ACC112 (cell line): ENCODE data around the gene RPS21.

Experiments used
- H2AFZ ChIP-seq: fragments of 200-600 bp; sonication (generic); one replicate; pipeline ENCODE4 v1.6.0; 2017; ENCODE audit warnings: antibody characterized with exemption, low read length; ENCODE audit not compliant: unreplicated experiment
- H3K27ac ChIP-seq: fragments of 200-600 bp; sonication (generic); 2 replicates; pipeline ENCODE4 v1.5.1; 2014; ENCODE audit warnings: low read depth, mild to moderate bottlenecking, antibody characterized with exemption, low read length, moderate library complexity
- H3K27me3 ChIP-seq: fragments of 200-600 bp; sonication (generic); 2 replicates; pipeline ENCODE4 v1.6.1; 2014; ENCODE audit warnings: mild to moderate bottlenecking, antibody characterized with exemption, low read length, moderate library complexity, mixed read lengths; ENCODE audit not compliant: insufficient read depth
- H3K36me3 ChIP-seq: fragments of 200-600 bp; sonication (generic); 2 replicates; pipeline ENCODE4 v1.6.1; 2016; ENCODE audit warnings: mild to moderate bottlenecking, antibody characterized with exemption, low read length, moderate library complexity, mixed read lengths; ENCODE audit not compliant: insufficient read depth
- H3K4me1 ChIP-seq: fragments of 200-600 bp; sonication (generic); one replicate; pipeline ENCODE4 v1.6.1; 2016; ENCODE audit warnings: low read length, mixed read lengths; ENCODE audit not compliant: insufficient read depth, unreplicated experiment, control insufficient read depth
- H3K4me3 ChIP-seq: fragments of 200-600 bp; sonication (generic); 2 replicates; pipeline ENCODE4 v1.5.1; 2014; ENCODE audit warnings: mild to moderate bottlenecking, low read depth, low read length
- H3K79me2 ChIP-seq: fragments of 200-600 bp; sonication (generic); one replicate; pipeline ENCODE4 v1.6.0; 2016; ENCODE audit warnings: low read length; ENCODE audit not compliant: control insufficient read depth, unreplicated experiment, insufficient read depth

Gene RPS21

GRCh38 chr20:62403331-62403730 lies 16.4 kb downstream of the RPS21 start:
- Histone ChIP-seq H3K36me3 (no peaks in the 10 kb centered on the region), H2AFZ (no peak overlapping the region), H3K27me3 (no peaks in the 10 kb centered on the region), H3K4me3 (no peak overlapping the region), H3K27ac (no peak overlapping the region), H3K79me2 (peaks cover 8% of the 10 kb centered on the region), H3K4me1 (peaks cover 15% of the 10 kb centered on the region)

- Histone ChIP-seq H2AFZ (no peak overlapping the region), H3K27ac (no peak overlapping the region), H3K36me3 (no peaks in the 10 kb centered on the region), H3K4me3 (no peak overlapping the region), H3K4me1 (peaks cover 15% of the 10 kb centered on the region), H3K27me3 (no peaks in the 10 kb centered on the region), H3K79me2 (peaks cover 8% of the 10 kb centered on the region)
Observed at GRCh38 chr20:62404112-62404665, 17.3 kb downstream of the RPS21 start.

GRCh38 chr20:62404761-62405107 lies 17.8 kb downstream of the RPS21 start:
- Histone ChIP-seq H3K4me1 (peaks cover 15% of the 10 kb centered on the region), H3K36me3 (no peaks in the 10 kb centered on the region), H2AFZ (no peak overlapping the region), H3K4me3 (no peak overlapping the region), H3K27me3 (no peaks in the 10 kb centered on the region), H3K79me2 (peaks cover 8% of the 10 kb centered on the region), H3K27ac (no peak overlapping the region)

GRCh38 chr20:62405108-62405980 lies 18.4 kb downstream of the RPS21 start:
- Histone ChIP-seq H3K4me3 (peak overlapping the region; percentile 90; the same call in 1 of the 2 replicates), H2AFZ (no peak overlapping the region), H3K4me1 (peaks cover 15% of the 10 kb centered on the region), H3K36me3 (no peaks in the 10 kb centered on the region), H3K27me3 (no peaks in the 10 kb centered on the region), H3K79me2 (peaks cover 8% of the 10 kb centered on the region), H3K27ac (no peak overlapping the region)

GRCh38 chr20:62405981-62406513 lies 19.1 kb downstream of the RPS21 start:
- Histone ChIP-seq H3K27me3 (no peaks in the 10 kb centered on the region), H3K4me3 (peak overlapping the region; percentile 90), H3K27ac (no peak overlapping the region), H3K36me3 (no peaks in the 10 kb centered on the region), H2AFZ (no peak overlapping the region), H3K4me1 (peaks cover 15% of the 10 kb centered on the region), H3K79me2 (peaks cover 8% of the 10 kb centered on the region)

- Histone ChIP-seq H3K79me2 (peaks cover 8% of the 10 kb centered on the region), H3K4me1 (peaks cover 15% of the 10 kb centered on the region), H3K36me3 (no peaks in the 10 kb centered on the region), H3K27ac (no peak overlapping the region), H2AFZ (peak overlapping the region; percentile 10), H3K4me3 (peak overlapping the region; percentile 90), H3K27me3 (no peaks in the 10 kb centered on the region)
Observed at GRCh38 chr20:62406635-62407176, 19.8 kb downstream of the RPS21 start.

GRCh38 chr20:62407221-62407992 lies 20.5 kb downstream of the RPS21 start, which contains the start of gene CABLES2:
Gene CABLES2, minus strand, starts transcription at chr20:62407285. Its CDS starts 9 bp downstream, at chr20:62407276.
- Histone ChIP-seq H2AFZ (peak within 1 kb of the TSS; percentile 47), H3K36me3 (no peaks in the 10 kb centered on the region), H3K4me3 (peak within 1 kb of the TSS; percentile 90), H3K79me2 (peaks cover 8% of the 10 kb centered on the region), H3K27ac (no peak within 1 kb of the TSS), H3K4me1 (peaks cover 15% of the 10 kb centered on the region), H3K27me3 (no peaks in the 10 kb centered on the region)

GRCh38 chr20:62408055-62408454 lies 21.2 kb downstream of the RPS21 start:
- Histone ChIP-seq H3K79me2 (peaks cover 8% of the 10 kb centered on the region), H2AFZ (no peak overlapping the region), H3K36me3 (no peaks in the 10 kb centered on the region), H3K27ac (no peak overlapping the region), H3K4me1 (peaks cover 15% of the 10 kb centered on the region), H3K27me3 (no peaks in the 10 kb centered on the region), H3K4me3 (peak overlapping the region; percentile 63; the same call in 1 of the 2 replicates)

GRCh38 chr20:62408640-62409039 lies 21.7 kb downstream of the RPS21 start:
- Histone ChIP-seq H3K27me3 (no peaks in the 10 kb centered on the region), H3K79me2 (peaks cover 8% of the 10 kb centered on the region), H2AFZ (no peak overlapping the region), H3K4me3 (no peak overlapping the region), H3K27ac (no peak overlapping the region), H3K4me1 (peaks cover 15% of the 10 kb centered on the region), H3K36me3 (no peaks in the 10 kb centered on the region)
